Endothelial cell (in vitro differentiated cells): ENCODE data around the gene FN3K. TPM values are rescaled to one million over a fixed set of nuclear protein-coding genes. Genes with fewer than 3 reads are reported as not detected.

Source experiments
- DNase-seq: peaks from one replicate; pipeline ENCODE4 v3.0.0; 2021; ENCODE audit warnings: low spot score
- H3K27ac Mint-ChIP-seq: one replicate; pipeline ENCODE4 v1.8.0; 2021; ENCODE audit warnings: mixed read lengths, inconsistent platforms; ENCODE audit not compliant: unreplicated experiment
- H3K27me3 Mint-ChIP-seq: one replicate; pipeline ENCODE4 v1.8.0; 2021; ENCODE audit warnings: mild to moderate bottlenecking, moderate library complexity, mixed read lengths, inconsistent platforms; ENCODE audit not compliant: unreplicated experiment
- H3K36me3 Mint-ChIP-seq: one replicate; pipeline ENCODE4 v1.8.0; 2021; ENCODE audit warnings: mild to moderate bottlenecking, low read depth, mixed read lengths, inconsistent platforms; ENCODE audit not compliant: unreplicated experiment
- H3K4me1 Mint-ChIP-seq: one replicate; pipeline ENCODE4 v1.8.0; 2021; ENCODE audit warnings: mild to moderate bottlenecking, mixed read lengths, inconsistent platforms; ENCODE audit not compliant: unreplicated experiment
- H3K4me3 Mint-ChIP-seq: one replicate; pipeline ENCODE4 v1.8.0; 2021; ENCODE audit warnings: mild to moderate bottlenecking, mixed read lengths, inconsistent platforms; ENCODE audit not compliant: unreplicated experiment
- H3K9me3 Mint-ChIP-seq: one replicate; pipeline ENCODE4 v1.8.0; 2021; ENCODE audit warnings: mixed read lengths, inconsistent platforms; ENCODE audit not compliant: unreplicated experiment
- total RNA-seq: library from RNA; stranded (reverse); fragmentation: NEBNext Ultra II Directional; extraction: Animal tissue kit (Norgen Biotek cat#: 25700); gene quantifications from one replicate; pipeline ENCODE4 v1.2.1, GENCODE V29; 2021; ENCODE audit not compliant: unreplicated experiment
- TF ChIP-seq, protein P1 (sequence below): fragments of 200-600 bp; sonication (generic); IDR thresholded peaks from one replicate; pipeline ENCODE4 v1.5.0; 2021; ENCODE audit warnings: antibody characterized with exemption; ENCODE audit not compliant: unreplicated experiment

Gene FN3K
- total RNA-seq, 1 donor from 2014 or later, result 10.6 TPM

DNA sequence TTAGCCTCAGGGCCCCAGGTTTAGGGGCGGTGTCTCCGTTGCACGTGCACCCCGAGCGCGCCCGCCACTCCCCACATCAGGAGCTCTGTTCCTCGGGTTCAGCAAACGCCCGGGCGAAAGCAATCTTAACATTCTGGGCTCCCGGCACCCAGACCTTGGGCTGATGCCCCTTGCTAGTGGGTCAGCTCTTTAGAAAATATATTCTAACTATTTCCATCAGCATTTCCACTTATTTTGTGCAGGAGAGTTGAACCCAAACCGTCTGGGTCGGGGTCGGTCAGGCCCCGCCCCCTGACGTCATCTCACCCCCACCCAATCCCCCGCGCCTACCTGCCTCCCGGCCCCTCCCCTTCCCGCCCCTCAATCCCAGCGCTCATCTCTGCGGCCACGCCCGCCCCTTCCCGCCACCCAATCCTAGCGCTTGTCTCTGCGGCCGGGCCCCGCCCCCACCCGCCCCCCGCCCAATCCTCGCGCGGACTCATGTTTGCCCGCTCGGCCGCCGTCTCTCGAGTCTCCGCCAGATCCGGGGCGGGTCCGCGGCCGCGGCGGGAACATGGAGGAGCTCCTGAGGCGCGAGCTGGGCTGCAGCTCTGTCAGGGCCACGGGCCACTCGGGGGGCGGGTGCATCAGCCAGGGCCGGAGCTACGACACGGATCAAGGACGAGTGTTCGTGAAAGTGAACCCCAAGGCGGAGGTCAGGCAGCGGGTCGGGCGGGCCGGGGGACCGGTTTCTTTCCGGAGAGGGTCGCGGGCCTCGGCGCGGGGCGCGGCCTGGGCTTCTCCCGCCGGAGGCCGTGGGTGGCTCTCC, 19.0 kb upstream of the FN3K start, which contains the start of gene FN3KRP:
Gene FN3KRP, plus strand, starts transcription at position 504 of the 808 bp plus-strand sequence. Its CDS starts 50 bp downstream, at position 554.
- Mint-ChIP-seq H3K4me1 (peaks cover 11% of the 10 kb centered on the region), H3K27me3 (peaks cover 2% of the 10 kb centered on the region), H3K4me3 (peak within 1 kb of the TSS; percentile 96), H3K27ac (peak within 1 kb of the TSS; percentile 36), H3K36me3 (peaks cover 14% of the 10 kb centered on the region), H3K9me3 (no peaks in the 10 kb centered on the region)
- DNase-seq, result peak; percentile 83
- TF ChIP-seq, protein P1, sequence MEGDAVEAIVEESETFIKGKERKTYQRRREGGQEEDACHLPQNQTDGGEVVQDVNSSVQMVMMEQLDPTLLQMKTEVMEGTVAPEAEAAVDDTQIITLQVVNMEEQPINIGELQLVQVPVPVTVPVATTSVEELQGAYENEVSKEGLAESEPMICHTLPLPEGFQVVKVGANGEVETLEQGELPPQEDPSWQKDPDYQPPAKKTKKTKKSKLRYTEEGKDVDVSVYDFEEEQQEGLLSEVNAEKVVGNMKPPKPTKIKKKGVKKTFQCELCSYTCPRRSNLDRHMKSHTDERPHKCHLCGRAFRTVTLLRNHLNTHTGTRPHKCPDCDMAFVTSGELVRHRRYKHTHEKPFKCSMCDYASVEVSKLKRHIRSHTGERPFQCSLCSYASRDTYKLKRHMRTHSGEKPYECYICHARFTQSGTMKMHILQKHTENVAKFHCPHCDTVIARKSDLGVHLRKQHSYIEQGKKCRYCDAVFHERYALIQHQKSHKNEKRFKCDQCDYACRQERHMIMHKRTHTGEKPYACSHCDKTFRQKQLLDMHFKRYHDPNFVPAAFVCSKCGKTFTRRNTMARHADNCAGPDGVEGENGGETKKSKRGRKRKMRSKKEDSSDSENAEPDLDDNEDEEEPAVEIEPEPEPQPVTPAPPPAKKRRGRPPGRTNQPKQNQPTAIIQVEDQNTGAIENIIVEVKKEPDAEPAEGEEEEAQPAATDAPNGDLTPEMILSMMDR, result no peak

DNA sequence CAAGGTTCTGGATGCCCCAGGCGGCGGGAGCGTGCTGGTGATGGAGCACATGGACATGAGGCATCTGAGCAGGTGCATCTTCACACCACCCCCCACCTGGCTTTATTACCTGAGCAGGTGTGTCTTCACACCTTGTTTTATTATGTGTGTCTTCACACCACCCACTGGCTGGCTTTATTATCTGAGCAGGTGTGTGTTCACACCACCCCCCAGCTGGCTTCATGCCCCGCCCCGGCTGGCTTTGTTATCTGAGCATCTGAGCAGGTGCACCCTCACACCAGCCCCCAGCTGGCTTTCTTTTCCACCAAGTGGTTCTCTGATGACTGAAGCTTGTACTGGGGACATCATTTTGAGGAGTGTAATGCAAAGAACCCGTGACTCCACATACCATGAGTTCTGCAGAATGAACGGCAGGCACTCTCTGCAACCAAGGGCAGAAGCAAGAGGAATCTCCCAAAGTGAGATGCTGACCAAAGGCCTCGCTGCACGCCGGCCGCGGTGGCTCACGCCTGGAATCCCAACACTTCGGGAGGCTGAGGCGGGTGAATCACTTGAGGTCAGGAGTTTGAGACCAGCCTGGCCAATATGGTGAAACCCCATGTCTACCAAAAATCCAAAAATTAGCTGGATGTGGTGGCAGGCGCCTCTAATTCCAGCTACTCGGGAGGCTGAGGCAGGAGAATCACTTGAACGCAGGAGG, 16.3 kb upstream of the FN3K start:
- Mint-ChIP-seq H3K27ac (no peak overlapping the region), H3K4me1 (peaks cover 11% of the 10 kb centered on the region), H3K36me3 (peaks cover 27% of the 10 kb centered on the region), H3K9me3 (no peaks in the 10 kb centered on the region), H3K4me3 (peak overlapping the region; percentile 33), H3K27me3 (peaks cover 2% of the 10 kb centered on the region)
- TF ChIP-seq, protein P1, result no peak
- DNase-seq, result no peak

DNA sequence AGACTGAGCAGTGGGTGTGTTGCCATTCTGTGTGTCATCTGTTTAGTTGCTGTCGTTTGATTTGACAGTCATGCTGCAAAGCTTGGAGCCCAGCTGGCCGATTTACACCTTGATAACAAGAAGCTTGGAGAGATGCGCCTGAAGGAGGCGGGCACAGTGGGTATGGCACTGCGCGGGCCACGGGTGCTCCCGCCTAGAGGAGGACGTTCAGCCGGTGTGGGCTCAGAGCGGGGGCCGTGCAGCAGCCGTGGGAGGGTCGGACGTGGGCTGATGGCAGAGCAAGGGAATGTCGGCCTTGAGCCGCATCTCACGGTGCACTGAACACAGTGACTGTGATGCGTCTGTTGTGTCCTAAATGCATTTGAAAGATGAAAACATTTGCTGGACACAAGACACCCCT, 15.2 kb upstream of the FN3K start:
- Mint-ChIP-seq H3K27me3 (peaks cover 2% of the 10 kb centered on the region), H3K27ac (no peak overlapping the region), H3K36me3 (peaks cover 27% of the 10 kb centered on the region), H3K4me1 (peaks cover 11% of the 10 kb centered on the region), H3K9me3 (no peaks in the 10 kb centered on the region), H3K4me3 (no peak overlapping the region)
- TF ChIP-seq, protein P1, result no peak
- DNase-seq, result no peak

DNA sequence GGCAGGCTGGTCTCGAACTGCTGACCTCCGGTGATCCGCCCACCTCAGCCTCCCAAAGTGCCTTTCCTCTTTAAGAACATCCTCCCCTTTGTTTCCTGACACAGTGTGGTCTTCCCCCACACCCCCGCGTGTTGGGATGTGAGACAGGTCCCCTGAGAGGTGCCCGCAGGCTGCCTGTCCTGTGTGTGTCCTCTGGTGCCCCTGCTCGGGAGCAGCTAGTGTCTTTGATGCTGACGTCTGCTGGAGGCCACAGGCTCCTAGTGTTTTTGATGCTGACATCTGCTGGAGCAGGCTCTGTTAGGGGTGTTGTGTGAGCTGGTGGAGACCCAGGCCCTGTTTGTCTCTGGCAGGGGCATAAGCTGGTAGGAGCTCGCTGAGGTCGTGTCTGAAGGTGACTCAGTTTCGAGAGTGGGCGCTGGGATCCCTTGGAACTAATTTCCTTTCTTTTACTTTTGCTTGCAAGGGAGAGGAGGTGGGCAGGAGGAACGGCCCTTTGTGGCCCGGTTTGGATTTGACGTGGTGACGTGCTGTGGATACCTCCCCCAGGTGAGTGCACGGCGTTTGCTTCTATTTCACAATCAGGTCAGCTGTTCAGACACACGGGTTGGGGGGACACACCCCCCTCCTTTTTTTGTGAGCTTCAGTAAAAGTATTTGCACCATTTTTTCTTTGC, 12.9 kb upstream of the FN3K start:
- H3K4me1 Mint-ChIP-seq, result peaks cover 6% of the 10 kb centered on the region
- no peaks in the 10 kb centered on the region for H3K9me3 Mint-ChIP-seq
- H3K4me3 Mint-ChIP-seq, result peak overlapping the region; percentile 42
- peaks cover 34% of the 10 kb centered on the region for H3K36me3 Mint-ChIP-seq
- H3K27ac Mint-ChIP-seq, result no peak overlapping the region
- DNase-seq, result no peak
- TF ChIP-seq, protein P1, result no peak
- peaks cover 2% of the 10 kb centered on the region for H3K27me3 Mint-ChIP-seq
